ENCODE data around the gene FAM217B. TPM values are rescaled to one million over a fixed set of nuclear protein-coding genes. Genes with fewer than 3 reads are reported as not detected.

Gene FAM217B
- total RNA-seq, 1 donor from 2014 or later: 26.8 TPM

- Histone ChIP-seq H3K4me1 (peaks cover 15% of the 10 kb centered on the region), H3K27ac (peak overlapping the region; percentile 54), H3K4me3 (peak overlapping the region; percentile 17), H3K9me3 (no peaks in the 10 kb centered on the region), H3K27me3 (ENCODE audit: low read depth) (no peaks in the 10 kb centered on the region), H3K36me3 (no peaks in the 10 kb centered on the region)
- intact Hi-C loops (cut with DNase I): no loop called here
- TF ChIP-seq CTCF (IDR thresholded peaks at IDR 0.05): no peak
- DNase-seq (no peak), ATAC-seq (peak; percentile 49 to 76)
These were observed 53.7 kb downstream of the FAM217B start for GRCh38 chr20:59993736-59994430.

GRCh38 chr20:59994697-59995122 is 54.5 kb downstream of the FAM217B start:
- DNase-seq: peak; percentile 73
- H3K36me3 ChIP-seq: peaks cover 1% of the 10 kb centered on the region
- TF ChIP-seq CTCF (IDR thresholded peaks at IDR 0.05): no peak
- no peaks in the 10 kb centered on the region for H3K9me3 ChIP-seq
- peak overlapping the region; percentile 17 for H3K4me3 ChIP-seq
- intact Hi-C loops (cut with DNase I): no loop called here
- no peaks in the 10 kb centered on the region for H3K27me3 ChIP-seq (ENCODE audit: low read depth)
- peak overlapping the region; percentile 54 for H3K27ac ChIP-seq
- peak; percentile 91 to 95 for ATAC-seq
- peaks cover 15% of the 10 kb centered on the region for H3K4me1 ChIP-seq

GRCh38 chr20:59996108-59996507 is 55.9 kb downstream of the FAM217B start:
- Histone ChIP-seq H3K36me3 (peaks cover 6% of the 10 kb centered on the region), H3K27me3 (ENCODE audit: low read depth) (no peaks in the 10 kb centered on the region), H3K27ac (no peak overlapping the region), H3K4me1 (peaks cover 15% of the 10 kb centered on the region), H3K9me3 (no peaks in the 10 kb centered on the region), H3K4me3 (no peak overlapping the region)
- DNase-seq: no peak
- ATAC-seq: peak in 1 of 2 donors; percentile 10
- intact Hi-C loops (cut with DNase I): no loop called here
- TF ChIP-seq CTCF (IDR thresholded peaks at IDR 0.05): no peak

GRCh38 chr20:59997896-59998295 is 57.7 kb downstream of the FAM217B start:
- no peaks in the 10 kb centered on the region for H3K9me3 ChIP-seq
- no peaks in the 10 kb centered on the region for H3K27me3 ChIP-seq (ENCODE audit: low read depth)
- ATAC-seq (no peak), DNase-seq (no peak)
- H3K4me3 ChIP-seq: no peak overlapping the region
- TF ChIP-seq CTCF (IDR thresholded peaks at IDR 0.05): no peak
- intact Hi-C loops (cut with DNase I): no loop called here
- H3K27ac ChIP-seq: no peak overlapping the region
- H3K4me1 ChIP-seq: peaks cover 10% of the 10 kb centered on the region
- H3K36me3 ChIP-seq: peaks cover 6% of the 10 kb centered on the region

Other genes with a start within 250 kb of the FAM217B start
- 3.5 TPM for gene SYCP2, start 6.8 kb upstream of the FAM217B start, total RNA-seq
- gene PPP1R3D, start 84 bp upstream of the FAM217B start, total RNA-seq: 12.1 TPM
- gene CDH26, start 18.0 kb downstream of the FAM217B start, total RNA-seq: 8.4 TPM

All from lower lobe of right lung (tissue), 2 donors.